Measurements from ENCODE around the gene SPATA13. TPM values are rescaled to one million over a fixed set of nuclear protein-coding genes. Genes with fewer than 3 reads are reported as not detected.
"Not testable (repeated sequence)": the region's sequence is repeated elsewhere in the genome, so short reads cannot be mapped to it uniquely, and the experiment has no call there.

The SPATA13 gene
- total RNA-seq, 1 donor from 2014 or later = 38.2 TPM

DNA sequence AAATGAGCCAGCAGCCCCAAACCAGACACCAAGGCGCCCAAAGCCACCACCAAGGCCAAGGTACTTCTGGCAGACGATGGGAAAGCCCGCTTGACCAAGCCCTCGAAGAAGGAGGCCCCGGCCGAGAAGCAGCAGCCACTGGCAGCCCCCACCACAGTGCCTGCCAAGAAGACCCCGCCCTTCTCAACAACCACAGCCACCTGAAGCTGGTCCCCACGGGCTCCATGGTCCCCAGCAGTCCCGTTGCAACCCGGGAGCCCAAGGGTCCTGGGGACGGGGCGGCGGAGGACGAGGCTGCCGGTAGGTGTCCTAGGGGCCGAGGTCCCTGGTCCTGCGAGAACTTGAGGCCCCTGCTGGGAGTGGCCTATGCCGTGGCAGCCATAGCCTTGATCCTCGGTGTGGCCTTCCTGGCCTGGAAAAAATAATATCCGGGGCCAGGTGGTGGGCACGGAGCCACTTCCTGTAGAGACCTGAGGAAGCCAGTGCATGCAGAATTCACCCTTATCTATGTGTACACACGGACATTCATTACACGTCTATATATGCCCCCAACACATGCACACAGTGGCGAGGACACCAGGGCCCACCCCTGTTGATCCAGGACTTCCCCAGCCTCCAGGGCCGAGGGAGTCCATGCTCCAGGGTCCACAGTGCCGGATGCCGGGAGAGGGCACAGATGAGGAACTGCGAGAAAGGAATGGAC lies 162.7 kb downstream of the SPATA13 start:
- Histone ChIP-seq H3K27ac (no peak overlapping the region), H3K4me3 (no peak overlapping the region), H3K27me3 (no peaks in the 10 kb centered on the region), H3K4me1 (no peaks in the 10 kb centered on the region), H3K36me3 (no peaks in the 10 kb centered on the region), H3K9me3 (no peaks in the 10 kb centered on the region)
- intact Hi-C loops (cut with DNase I) = no loop called here
- TF ChIP-seq CTCF (IDR thresholded peaks at IDR 0.05) = no peak
- no peak for DNase-seq (ENCODE audit: low spot score in 2 of 2)

- Histone ChIP-seq H3K4me3 (no peak overlapping the region), H3K36me3 (no peaks in the 10 kb centered on the region), H3K27ac (no peak overlapping the region), H3K27me3 (no peaks in the 10 kb centered on the region), H3K9me3 (no peaks in the 10 kb centered on the region), H3K4me1 (no peaks in the 10 kb centered on the region)
- TF ChIP-seq CTCF (IDR thresholded peaks at IDR 0.05) = no peak
- intact Hi-C loops (cut with DNase I) = no loop called here
- no peak for DNase-seq (ENCODE audit: low spot score in 2 of 2)
Observed at GRCh38 chr13:24323739-24324075, 163.2 kb downstream of the SPATA13 start.

- H3K27ac ChIP-seq; H3K4me3 ChIP-seq; intact Hi-C loops (cut with DNase I); H3K9me3 ChIP-seq; H3K27me3 ChIP-seq; H3K4me1 ChIP-seq; H3K36me3 ChIP-seq; DNase-seq (ENCODE audit: low spot score in 2 of 2): not testable (repeated sequence)
Observed at GRCh38 chr13:24327598-24327997, 167.1 kb downstream of the SPATA13 start.

GRCh38 chr13:24328145-24328544 lies 167.6 kb downstream of the SPATA13 start:
- intact Hi-C loops (cut with DNase I) = no loop called here
- Histone ChIP-seq H3K27ac (no peak overlapping the region), H3K36me3 (no peaks in the 10 kb centered on the region), H3K27me3 (no peaks in the 10 kb centered on the region), H3K4me1 (no peaks in the 10 kb centered on the region), H3K9me3 (no peaks in the 10 kb centered on the region), H3K4me3 (no peak overlapping the region)
- DNase-seq (ENCODE audit: low spot score in 2 of 2) = no peak
- TF ChIP-seq CTCF (IDR thresholded peaks at IDR 0.05) = no peak

DNA sequence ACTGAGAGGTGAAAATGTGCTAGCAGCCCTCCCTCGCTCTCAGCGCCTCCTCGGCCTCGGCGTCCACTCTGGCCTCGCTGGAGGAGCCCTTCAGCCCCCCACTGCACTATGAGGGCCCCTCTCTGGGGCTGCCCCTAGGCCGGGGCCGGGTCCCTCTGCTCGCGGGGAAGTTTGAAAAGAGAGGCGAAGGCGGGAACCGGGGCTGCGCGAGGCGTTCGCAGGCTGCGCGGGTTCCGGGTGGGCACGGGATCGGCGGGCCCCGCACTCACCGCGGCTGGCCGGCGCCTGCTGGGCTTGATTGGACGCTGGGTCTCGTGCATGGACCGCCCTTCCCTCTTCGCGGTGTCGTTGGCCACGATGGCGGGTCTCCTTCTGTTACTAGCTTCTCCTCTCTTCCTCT lies 178.2 kb downstream of the SPATA13 start:
- Histone ChIP-seq H3K9me3 (no peaks in the 10 kb centered on the region), H3K27ac (no peak overlapping the region), H3K4me1 (no peaks in the 10 kb centered on the region), H3K4me3 (no peak overlapping the region), H3K36me3 (no peaks in the 10 kb centered on the region), H3K27me3 (no peaks in the 10 kb centered on the region)
- TF ChIP-seq CTCF (IDR thresholded peaks at IDR 0.05) = no peak
- DNase-seq (ENCODE audit: low spot score in 2 of 2) = no peak
- intact Hi-C loops (cut with DNase I) = no loop called here

GRCh38 chr13:24339937-24340607 lies 179.6 kb downstream of the SPATA13 start:
- intact Hi-C loops (cut with DNase I) = no loop called here
- Histone ChIP-seq H3K4me1 (no peaks in the 10 kb centered on the region), H3K36me3 (no peaks in the 10 kb centered on the region), H3K27ac (no peak overlapping the region), H3K9me3 (no peaks in the 10 kb centered on the region), H3K27me3 (no peaks in the 10 kb centered on the region), H3K4me3 (no peak overlapping the region)
- no peak for TF ChIP-seq CTCF (IDR thresholded peaks at IDR 0.05)
- DNase-seq (ENCODE audit: low spot score in 2 of 2) = no peak

Measured in ascending aorta (tissue), 2 donors.